Endometrial microvascular endothelial cells (primary cell): ENCODE results near the gene SEC24C. TPM values are rescaled to one million over a fixed set of nuclear protein-coding genes. Genes with fewer than 3 reads are reported as not detected.

ENCODE experiments used
- in situ Hi-C: cut with HindIII; loops from 2 replicates; pipeline ENCODE4 v1.10.0; 2017; ENCODE audit warnings: low sequenced_read_pairs, low pct_unique_long_range_greater_than_20kb; ENCODE audit errors: inconsistent ontology term
- total RNA-seq: library from RNA; depleted of rRNA; stranded (reverse); fragments of >200 nt; gene quantifications from one replicate; pipeline ENCODE4 v1.2.3, GENCODE V29; 2015; ENCODE audit errors: inconsistent ontology term

The SEC24C gene
- total RNA-seq, 1 donor from 2014 or later, result 81.4 TPM

GRCh38 chr10:73803680-73804286 lies 59.6 kb downstream of the SEC24C start:
- in situ Hi-C loops, result no loop called here

DNA sequence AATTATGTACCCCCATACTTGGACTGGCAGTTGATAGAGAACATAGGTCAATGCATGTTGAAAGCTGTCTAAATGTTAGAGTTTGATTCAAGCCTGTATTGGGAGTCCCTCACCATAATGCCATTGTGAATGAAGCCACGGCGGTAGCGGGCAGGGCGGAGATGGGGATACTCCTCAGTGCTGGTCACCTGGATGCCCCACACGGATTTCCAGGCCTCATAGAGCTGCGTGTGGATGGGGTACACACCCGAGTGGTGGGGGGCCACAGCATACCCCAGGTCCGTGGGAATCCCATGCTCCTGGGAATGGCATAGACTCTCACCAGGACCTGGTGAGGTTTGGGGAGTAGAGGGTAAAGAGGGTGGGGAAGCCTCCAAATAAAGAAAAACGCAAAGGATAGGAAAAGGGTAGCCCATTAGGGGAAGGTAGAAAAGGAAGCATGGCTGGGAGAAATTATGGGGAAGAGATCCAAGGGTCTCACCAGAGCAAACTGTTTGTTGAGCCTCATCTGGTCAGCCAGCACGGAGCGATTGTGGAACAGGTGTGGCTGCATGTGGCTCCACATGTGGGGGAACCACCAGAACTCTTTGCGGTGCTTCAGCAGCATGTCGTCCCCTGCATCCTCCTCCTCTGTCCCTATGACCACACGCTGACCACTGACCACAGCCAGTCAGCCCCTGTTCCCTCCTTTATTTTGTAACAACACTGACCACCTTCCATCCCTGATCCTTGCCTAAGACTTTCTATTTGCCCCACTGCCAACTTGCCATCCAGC lies 62.2 kb downstream of the SEC24C start:
- in situ Hi-C loops, result no loop called here

DNA sequence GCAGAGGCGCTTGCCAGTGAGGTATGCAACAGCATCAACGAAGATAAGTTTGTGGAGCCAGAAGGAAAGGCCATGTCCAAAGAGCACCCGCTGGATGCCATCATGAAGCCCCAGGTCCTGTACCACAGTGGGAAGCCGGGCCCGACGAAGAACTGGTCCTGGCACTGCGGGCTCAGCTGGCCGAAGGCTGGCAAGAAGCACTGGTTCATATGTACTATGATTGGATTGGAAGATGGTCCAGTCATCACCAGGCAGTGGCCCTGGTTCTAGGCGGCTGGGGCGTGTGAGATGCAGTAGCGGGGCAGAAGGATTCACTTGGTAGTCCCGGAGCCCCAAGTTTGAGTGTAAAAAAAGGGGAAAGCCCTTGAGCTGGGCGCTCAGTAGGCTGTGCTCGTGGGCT lies 63.3 kb downstream of the SEC24C start:
- in situ Hi-C loops, result no loop called here

DNA sequence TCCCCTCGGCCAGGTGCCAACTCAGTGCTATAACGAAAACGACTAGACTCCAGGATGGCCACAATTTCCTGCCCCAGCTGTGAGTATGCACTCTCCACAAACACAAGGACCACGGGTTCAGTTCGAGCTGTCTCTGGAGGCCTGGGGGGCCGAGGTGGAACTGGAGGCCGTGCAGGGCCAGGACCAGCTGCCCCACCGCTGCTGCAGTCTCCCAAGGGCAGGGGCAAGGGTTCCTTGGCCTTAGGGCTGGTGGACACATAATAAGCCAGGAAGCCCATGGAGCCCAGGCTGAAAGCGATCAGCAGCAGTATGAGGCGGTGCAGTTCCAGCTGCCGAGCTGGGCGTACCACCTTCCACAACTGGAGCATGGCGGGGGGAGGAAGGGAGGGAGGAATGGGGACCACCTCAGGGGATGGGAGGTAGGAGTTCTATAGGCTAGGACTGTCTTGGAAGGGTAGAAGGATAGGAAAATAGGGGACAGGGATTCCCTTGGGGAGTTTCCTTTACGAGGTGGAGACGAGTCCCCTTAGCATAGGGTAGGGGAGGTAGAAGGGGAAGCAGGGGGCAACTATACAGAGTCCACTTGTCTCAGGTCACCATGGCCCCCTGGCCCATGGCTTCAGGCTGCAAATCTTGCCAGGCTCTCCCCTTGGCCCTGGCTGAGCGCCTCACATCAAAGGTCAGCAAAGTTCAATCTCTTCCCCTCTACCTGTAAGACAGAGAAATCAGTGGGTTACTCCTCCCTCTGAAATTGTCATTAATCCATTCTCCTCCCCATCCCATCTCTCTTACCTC lies 64.0 kb downstream of the SEC24C start:
- in situ Hi-C loops, result no loop called here

- in situ Hi-C loops, result no loop called here
These were observed 65.1 kb downstream of the SEC24C start for GRCh38 chr10:73809061-73809818.

DNA sequence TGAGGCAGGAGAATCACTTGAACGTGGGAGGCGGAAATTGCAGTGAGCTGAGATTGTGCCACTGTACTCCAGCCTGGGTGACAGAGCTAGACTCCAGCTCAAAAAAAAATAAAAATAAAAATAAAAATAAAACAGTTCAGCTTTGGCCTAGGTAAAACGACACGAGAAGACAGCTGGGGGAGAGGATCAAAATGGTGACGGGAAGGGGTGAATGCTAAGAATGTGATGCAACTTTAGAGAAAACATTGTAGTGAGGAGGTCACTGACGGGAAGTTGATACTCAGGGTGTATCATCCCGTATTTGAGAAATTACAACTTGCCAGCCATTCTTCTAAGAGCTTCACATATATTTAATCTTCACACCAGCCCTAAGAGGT lies 66.2 kb downstream of the SEC24C start:
- in situ Hi-C loops, result no loop called here

DNA sequence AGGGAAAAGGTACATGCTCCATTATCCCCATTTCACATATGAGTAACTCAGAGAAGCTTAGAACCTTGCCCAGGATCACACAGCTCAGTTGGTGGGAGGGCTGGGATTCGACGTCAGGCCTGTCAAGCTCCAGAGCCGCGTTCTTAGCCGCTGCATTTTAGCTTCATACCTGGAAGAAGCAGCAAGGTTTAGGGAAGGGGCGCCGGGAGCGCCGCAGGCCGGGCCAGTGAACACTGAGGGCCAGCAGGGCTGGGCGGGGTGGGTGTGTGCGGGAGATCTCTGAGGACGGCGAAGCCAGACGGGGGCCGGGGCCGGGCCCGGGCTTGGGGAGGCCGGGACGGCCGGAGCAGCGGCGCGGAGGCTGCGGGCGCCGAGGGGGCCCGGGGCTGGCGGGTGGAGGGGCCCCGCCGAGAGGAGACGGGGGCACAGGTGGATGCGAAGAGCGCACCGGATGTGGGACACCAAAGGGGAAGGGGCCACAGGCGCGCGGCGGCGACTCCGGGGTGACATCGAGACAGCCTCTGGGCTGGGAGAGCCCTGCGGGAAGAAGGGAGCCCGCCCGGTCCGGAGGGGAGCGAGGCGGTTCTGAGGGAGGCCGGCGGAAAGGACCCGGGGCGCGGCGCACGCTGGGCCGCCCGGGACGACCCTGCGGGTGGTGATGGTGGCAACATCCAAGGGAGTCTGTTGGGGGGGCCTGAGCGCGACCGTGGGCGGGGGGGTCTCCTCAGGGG lies 66.7 kb downstream of the SEC24C start:
- in situ Hi-C loops, result no loop called here

GRCh38 chr10:73812657-73813056 lies 68.5 kb downstream of the SEC24C start:
- in situ Hi-C loops, result no loop called here

DNA sequence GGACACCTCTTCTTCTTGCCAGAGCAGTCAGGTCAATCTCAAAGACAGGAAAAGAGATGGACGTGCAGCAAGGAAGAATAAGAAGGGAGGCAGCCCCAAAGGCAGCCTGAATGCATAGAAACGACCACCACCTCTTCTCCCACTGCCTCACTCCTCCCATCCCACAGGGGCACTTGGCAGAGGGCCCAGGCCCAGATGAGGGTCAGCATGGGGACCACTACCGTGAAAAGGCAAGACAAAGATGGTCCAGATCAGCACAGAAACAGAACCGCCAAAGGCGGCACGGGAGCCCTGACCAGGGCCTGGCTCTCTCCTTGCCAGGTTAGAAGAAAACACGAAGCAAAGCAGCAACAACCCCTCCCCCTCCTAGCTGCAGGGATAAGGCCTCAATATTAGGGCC lies 69.2 kb downstream of the SEC24C start:
- in situ Hi-C loops, result no loop called here

GRCh38 chr10:73814276-73814895 lies 70.2 kb downstream of the SEC24C start:
- in situ Hi-C loops, result no loop called here

GRCh38 chr10:73814896-73815718 lies 70.9 kb downstream of the SEC24C start:
- in situ Hi-C loops, result no loop called here

GRCh38 chr10:73815719-73816030 lies 71.5 kb downstream of the SEC24C start:
- in situ Hi-C loops, result no loop called here

DNA sequence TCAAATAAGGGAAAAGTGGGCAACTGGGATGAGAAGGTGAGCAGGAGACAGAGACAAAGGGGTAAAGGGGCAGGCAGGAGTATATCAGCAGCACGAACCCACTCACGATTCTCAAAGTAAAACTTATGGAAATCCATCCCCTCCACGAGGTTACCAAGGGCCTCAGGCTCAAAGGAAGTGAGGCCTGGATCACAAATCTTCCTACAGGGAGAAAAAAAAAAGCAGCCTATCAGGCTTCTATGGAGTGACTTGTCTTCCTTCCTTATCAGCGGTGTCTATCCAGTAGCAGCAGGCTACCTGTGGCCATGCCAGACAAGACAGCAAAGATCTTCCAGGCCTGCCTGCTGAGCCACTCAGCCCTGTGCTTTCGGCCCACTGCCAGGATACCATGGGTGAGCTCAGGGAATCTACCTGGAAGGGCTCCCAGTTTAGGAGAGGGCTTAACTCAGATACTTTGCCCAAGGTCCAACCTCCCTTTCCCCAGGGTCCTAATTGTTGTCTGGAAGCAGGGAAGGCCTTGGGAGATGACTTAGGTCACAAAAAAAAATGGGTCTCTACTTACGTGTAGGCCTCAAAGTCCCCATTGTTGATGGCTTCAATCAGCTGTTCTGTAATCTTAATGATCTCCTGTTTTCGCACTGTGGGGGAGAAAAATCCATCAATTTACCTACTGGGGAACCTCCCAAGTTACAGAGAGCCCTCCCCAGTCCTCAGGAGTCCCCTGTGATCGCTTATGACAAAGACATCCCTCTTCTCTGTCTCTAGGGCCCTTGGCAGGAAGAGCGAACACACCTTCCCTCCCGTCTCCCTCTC lies 73.0 kb downstream of the SEC24C start:
- in situ Hi-C loops, result no loop called here

- in situ Hi-C loops, result no loop called here
These were observed 73.7 kb downstream of the SEC24C start for GRCh38 chr10:73817826-73818225.

- in situ Hi-C loops, result no loop called here
These were observed 74.2 kb downstream of the SEC24C start for GRCh38 chr10:73818402-73818801.

DNA sequence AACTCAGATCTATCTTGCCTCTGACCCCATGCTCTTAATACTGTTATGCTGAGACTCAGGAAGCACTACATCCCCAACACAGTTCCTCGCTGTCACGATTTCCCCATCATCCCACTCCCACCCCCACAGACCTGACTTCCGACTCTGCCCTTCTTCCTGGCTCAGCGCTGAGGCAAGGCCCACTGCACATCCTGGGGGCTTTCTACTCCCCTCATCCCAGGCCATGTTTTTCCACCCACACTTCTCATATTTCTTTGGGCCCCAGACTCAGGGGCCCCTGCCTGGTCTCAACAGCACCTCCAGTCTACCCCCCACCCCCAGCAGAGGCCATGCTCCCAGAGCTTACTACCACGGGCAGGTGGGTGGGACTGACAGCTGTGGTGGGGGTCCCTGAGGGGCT lies 74.9 kb downstream of the SEC24C start:
- in situ Hi-C loops, result no loop called here
